Neuronal stem cell (in vitro differentiated cells): ENCODE data around the gene CD80.

ENCODE experiments used
- DNase-seq: peaks from one replicate; pipeline ENCODE4 v3.0.0-alpha.2; 2013; ENCODE audit warnings: low spot score
- H2AFZ ChIP-seq: one replicate; pipeline ENCODE4 v1.6.1; 2013; ENCODE audit warnings: mild to moderate bottlenecking, low read length, inconsistent platforms
- H2AK5ac ChIP-seq: 2 replicates; pipeline ENCODE4 v1.6.1; 2013; ENCODE audit warnings: low read depth, mild to moderate bottlenecking, inconsistent platforms, low read length, moderate library complexity, mixed read lengths
- H2BK120ac ChIP-seq: 2 replicates; pipeline ENCODE4 v1.6.1; 2013; ENCODE audit warnings: low read depth, mild to moderate bottlenecking, inconsistent platforms, low read length, moderate library complexity, mixed read lengths
- H2BK12ac ChIP-seq: one replicate; pipeline ENCODE4 v1.6.1; 2013; ENCODE audit warnings: low read length, inconsistent platforms
- H2BK15ac ChIP-seq: 2 replicates; pipeline ENCODE4 v1.6.1; 2013; ENCODE audit warnings: mild to moderate bottlenecking, low read length, inconsistent platforms, mixed read lengths
- H2BK5ac ChIP-seq: one replicate; pipeline ENCODE4 v1.6.1; 2013; ENCODE audit warnings: inconsistent platforms, mild to moderate bottlenecking, low read length, moderate library complexity
- H3K14ac ChIP-seq: one replicate; pipeline ENCODE4 v1.6.1; 2013; ENCODE audit warnings: low read length, inconsistent platforms
- H3K18ac ChIP-seq: 2 replicates; pipeline ENCODE4 v1.6.1; 2013; ENCODE audit warnings: low read length, inconsistent platforms
- H3K23ac ChIP-seq: 2 replicates; pipeline ENCODE4 v1.6.1; 2013; ENCODE audit warnings: low read depth, mild to moderate bottlenecking, mixed read lengths, low read length, inconsistent platforms; ENCODE audit not compliant: poor library complexity
- H3K27ac ChIP-seq: replicated peaks from 3 replicates; pipeline ENCODE4 v1.5.1; 2013; ENCODE audit warnings: low read length, inconsistent platforms
- H3K27me3 ChIP-seq, 3 experiments: 2 replicates each; pipeline ENCODE4 v1.6.1; 2013; ENCODE audit warnings: low read length in 3 of 3, mild to moderate bottlenecking in 2 of 3, inconsistent platforms in 1 of 3, low read depth in 1 of 3, mixed read lengths in 1 of 3, moderate library complexity in 1 of 3; ENCODE audit not compliant: control insufficient read depth in 3 of 3, insufficient read depth in 3 of 3
- H3K36me3 ChIP-seq, 2 donors: replicated peaks in 1 of 2; 2 replicates each; pipeline ENCODE4 v1.6.1; 2013; ENCODE audit warnings: low read length in 2 of 2; ENCODE audit not compliant: control insufficient read depth in 2 of 2, insufficient read depth in 2 of 2
- H3K4ac ChIP-seq: 2 replicates; pipeline ENCODE4 v1.6.1; 2013; ENCODE audit warnings: inconsistent platforms, mild to moderate bottlenecking, low read length, moderate library complexity
- H3K4me1 ChIP-seq, 2 donors: 1 replicate in 1 of 2; 2 replicates in 1 of 2; pipeline ENCODE4 v1.6.1; 2013; ENCODE audit warnings: low read length in 2 of 2, low read depth in 1 of 2; ENCODE audit not compliant: control insufficient read depth in 2 of 2, insufficient read depth in 1 of 2
- H3K4me2 ChIP-seq: one replicate; pipeline ENCODE4 v1.6.1; 2013; ENCODE audit warnings: mild to moderate bottlenecking, low read length, inconsistent platforms; ENCODE audit not compliant: insufficient read depth, poor library complexity, severe bottlenecking
- H3K4me3 ChIP-seq, 2 donors: 2 replicates each; pipeline ENCODE4 v1.5.1; 2013; ENCODE audit warnings: low read length in 2 of 2, mild to moderate bottlenecking in 2 of 2, inconsistent platforms in 1 of 2, moderate library complexity in 1 of 2
- H3K79me1 ChIP-seq: one replicate; pipeline ENCODE4 v1.6.1; 2013; ENCODE audit warnings: low read depth, mild to moderate bottlenecking, inconsistent platforms, low read length, moderate library complexity
- H3K9ac ChIP-seq: one replicate; pipeline ENCODE4 v1.6.1; 2013; ENCODE audit warnings: mild to moderate bottlenecking, low read depth, low read length, inconsistent platforms; ENCODE audit not compliant: poor library complexity
- H3K9me3 ChIP-seq, 2 donors: replicated peaks in 1 of 2; 2 replicates each; pipeline versions ENCODE3 to v1.6.1; 2013; ENCODE audit warnings: low read length in 2 of 2, mild to moderate bottlenecking in 2 of 2, inconsistent platforms in 1 of 2, low read depth in 1 of 2, mixed read lengths in 1 of 2, moderate library complexity in 1 of 2; ENCODE audit not compliant: control insufficient read depth in 2 of 2, insufficient read depth in 1 of 2
- H4K8ac ChIP-seq: one replicate; pipeline ENCODE4 v1.6.1; 2013; ENCODE audit warnings: low read depth, mild to moderate bottlenecking, inconsistent platforms, low read length, moderate library complexity
- H4K91ac ChIP-seq: one replicate; pipeline ENCODE4 v1.6.1; 2013; ENCODE audit warnings: low read length, low read depth, mild to moderate bottlenecking, inconsistent platforms; ENCODE audit not compliant: poor library complexity
- WGBS, 2 donors: extraction: QIAGEN DNeasy Blood & Tissue Kit; methylation state at CpG; one replicate each; pipeline ENCODE4 v1.1.7; 2013; ENCODE audit warnings: missing lambda C conversion rate in 2 of 2, mixed read lengths in 1 of 2; ENCODE audit not compliant: insufficient read length in 2 of 2, insufficient replicate concordance in 1 of 2; ENCODE audit errors: extremely low coverage in 2 of 2; 5-methylcytosine and 5-hydroxymethylcytosine counted together

The CD80 gene

GRCh38 chr3:119571688-119572087 lies 12.3 kb upstream of the CD80 start:
- Histone ChIP-seq H2BK120ac (no peak overlapping the region), H2AK5ac (no peak overlapping the region), H3K9me3 (no peaks in the 10 kb centered on the region), H3K4me2 (no peak overlapping the region), H3K14ac (no peak overlapping the region), H3K23ac (no peak overlapping the region), H3K9ac (no peak overlapping the region), H2BK15ac (no peak overlapping the region), H3K4ac (no peak overlapping the region), H4K91ac (no peak overlapping the region), H3K79me1 (no peaks in the 10 kb centered on the region), H3K27ac (no peak overlapping the region), H2AFZ (peak overlapping the region; percentile 1), H3K18ac (no peak overlapping the region), H3K4me3 (no peak overlapping the region), H4K8ac (no peak overlapping the region), H3K27me3 (peaks cover 0 to 11% (median 0%) of the 10 kb centered on the region in 3 experiments), H3K4me1 (no peaks in the 10 kb centered on the region), H2BK12ac (no peak overlapping the region), H2BK5ac (no peak overlapping the region), H3K36me3 (no peaks in the 10 kb centered on the region)
- DNase-seq, result no peak
- WGBS, 2 donors, result no CpG with 5 or more reads among the region's 5 CpGs

- WGBS, 2 donors, result no CpG with 5 or more reads among the region's 1 CpG
- H2AFZ ChIP-seq, result no peak overlapping the region
- no peaks in the 10 kb centered on the region for H3K36me3 ChIP-seq
- H3K23ac ChIP-seq, result no peak overlapping the region
- H2BK15ac ChIP-seq, result no peak overlapping the region
- H3K18ac ChIP-seq, result no peak overlapping the region
- peaks cover 0 to 11% (median 0%) of the 10 kb centered on the region in 3 experiments for H3K27me3 ChIP-seq
- no peak overlapping the region for H3K27ac ChIP-seq
- no peak overlapping the region for H4K91ac ChIP-seq
- H2AK5ac ChIP-seq, result no peak overlapping the region
- H3K14ac ChIP-seq, result no peak overlapping the region
- no peaks in the 10 kb centered on the region for H3K4me1 ChIP-seq
- no peak overlapping the region for H4K8ac ChIP-seq
- no peak overlapping the region for H3K4ac ChIP-seq
- no peak overlapping the region for H2BK12ac ChIP-seq
- no peak overlapping the region for H3K9ac ChIP-seq
- no peak overlapping the region for H3K4me2 ChIP-seq
- no peak overlapping the region for H2BK120ac ChIP-seq
- no peak overlapping the region for H2BK5ac ChIP-seq
- no peaks in the 10 kb centered on the region for H3K79me1 ChIP-seq
- no peaks in the 10 kb centered on the region for H3K9me3 ChIP-seq
- no peak for DNase-seq
- no peak overlapping the region for H3K4me3 ChIP-seq
These were observed 11.8 kb upstream of the CD80 start for GRCh38 chr3:119571230-119571629.

GRCh38 chr3:119570229-119570628 lies 10.8 kb upstream of the CD80 start:
- Histone ChIP-seq H3K4me2 (no peak overlapping the region), H3K23ac (no peak overlapping the region), H3K36me3 (no peaks in the 10 kb centered on the region), H3K14ac (no peak overlapping the region), H2BK5ac (no peak overlapping the region), H4K91ac (no peak overlapping the region), H3K4ac (no peak overlapping the region), H3K9me3 (no peaks in the 10 kb centered on the region), H4K8ac (no peak overlapping the region), H3K27me3 (peaks cover 0 to 6% (median 0%) of the 10 kb centered on the region in 3 experiments), H3K18ac (no peak overlapping the region), H3K27ac (no peak overlapping the region), H2AK5ac (no peak overlapping the region), H3K9ac (no peak overlapping the region), H3K4me3 (no peak overlapping the region), H2BK15ac (no peak overlapping the region), H2AFZ (no peak overlapping the region), H3K4me1 (no peaks in the 10 kb centered on the region), H3K79me1 (no peaks in the 10 kb centered on the region), H2BK120ac (no peak overlapping the region), H2BK12ac (no peak overlapping the region)
- no peak for DNase-seq
- WGBS, 2 donors, result no CpG with 5 or more reads among the region's 5 CpGs

GRCh38 chr3:119569156-119569555 lies 9.7 kb upstream of the CD80 start:
- no peak overlapping the region for H3K14ac ChIP-seq

More at GRCh38 chr3:119569156-119569555, 9.7 kb upstream of the CD80 start:
- H2BK5ac ChIP-seq, result no peak overlapping the region
- H2BK12ac ChIP-seq, result no peak overlapping the region
- H3K9me3 ChIP-seq, result no peaks in the 10 kb centered on the region
- H3K36me3 ChIP-seq, result no peaks in the 10 kb centered on the region
- H3K79me1 ChIP-seq, result no peaks in the 10 kb centered on the region
- no peaks in the 10 kb centered on the region for H3K4me1 ChIP-seq
- no peak overlapping the region for H2AK5ac ChIP-seq
- H4K91ac ChIP-seq, result no peak overlapping the region
- DNase-seq, result no peak
- H3K27me3 ChIP-seq, result peaks cover 0 to 4% (median 0%) of the 10 kb centered on the region in 3 experiments
- H3K4me2 ChIP-seq, result no peak overlapping the region
- no peak overlapping the region for H4K8ac ChIP-seq
- no peak overlapping the region for H2BK120ac ChIP-seq
- H3K27ac ChIP-seq, result no peak overlapping the region
- H2AFZ ChIP-seq, result no peak overlapping the region
- no peak overlapping the region for H3K4me3 ChIP-seq
- no peak overlapping the region for H3K18ac ChIP-seq
- H3K23ac ChIP-seq, result no peak overlapping the region
- H3K9ac ChIP-seq, result no peak overlapping the region
- H2BK15ac ChIP-seq, result no peak overlapping the region
- no CpG with 5 or more reads among the region's 4 CpGs for WGBS, 2 donors
- no peak overlapping the region for H3K4ac ChIP-seq
